Esophagus muscularis mucosa (tissue), 3 donors: ENCODE results near the gene PSEN1.

Source experiments
- POLR2A ChIP-seq: fragments of 450-650 bp; IDR thresholded peaks from one replicate; pipeline ENCODE4 v1.6.1; 2017; ENCODE audit warnings: antibody characterized with exemption, moderate library complexity, mild to moderate bottlenecking, low read depth
- POLR2AphosphoS5 ChIP-seq, 2 donors: sonication (generic); formaldehyde crosslinking; IDR thresholded peaks; one replicate each; pipeline ENCODE4 v1.6.1; 2017; ENCODE audit warnings: antibody characterized with exemption in 2 of 2
- TF ChIP-seq, protein P1 (sequence below), 3 experiments: fragments of 200-600 bp in 2 of 3; fragments of 450-650 bp in 1 of 3; sonication (generic) in 2 of 3; IDR thresholded peaks; one replicate each; pipeline ENCODE4 v1.5.1; 2017 to 2019; ENCODE audit warnings: antibody characterized with exemption in 3 of 3, mild to moderate bottlenecking in 2 of 3, moderate library complexity in 1 of 3

DNA sequence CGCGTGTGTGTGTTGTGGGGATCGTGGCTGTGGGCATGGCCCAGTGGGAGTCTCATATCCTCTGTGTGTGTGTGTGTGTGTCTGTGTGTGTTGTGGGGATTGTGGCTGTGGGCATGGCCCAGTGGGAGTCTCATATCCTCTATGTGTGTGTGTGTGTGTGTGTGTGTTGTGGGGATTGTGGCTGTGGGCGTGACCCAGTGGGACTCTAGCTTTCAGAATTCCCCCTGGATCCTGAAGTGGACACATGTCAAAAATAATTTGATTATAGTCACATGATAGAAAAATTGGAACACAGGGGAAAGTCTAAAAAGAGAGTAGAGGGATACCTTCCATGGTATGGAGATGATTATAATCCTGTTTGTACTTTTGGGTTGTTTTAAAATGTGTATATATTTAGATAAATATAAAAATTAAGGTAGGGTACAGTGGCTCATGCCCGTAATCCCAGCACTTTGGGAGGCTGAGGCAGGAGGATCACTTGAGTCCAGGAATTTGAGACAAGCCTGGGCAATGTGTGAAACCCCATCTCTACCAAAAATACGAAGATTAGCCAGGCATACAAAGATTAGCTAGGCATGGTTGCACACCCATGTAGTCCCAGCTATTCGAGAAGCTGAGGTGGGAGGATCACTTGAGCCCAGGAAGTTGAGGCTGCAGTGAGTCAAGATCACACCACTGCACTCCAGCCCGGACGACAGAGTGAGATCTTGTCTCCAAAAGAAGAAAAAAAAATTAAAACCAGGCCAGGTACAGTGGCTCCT, 112.0 kb downstream of the PSEN1 start:
- TF ChIP-seq, protein P1, sequence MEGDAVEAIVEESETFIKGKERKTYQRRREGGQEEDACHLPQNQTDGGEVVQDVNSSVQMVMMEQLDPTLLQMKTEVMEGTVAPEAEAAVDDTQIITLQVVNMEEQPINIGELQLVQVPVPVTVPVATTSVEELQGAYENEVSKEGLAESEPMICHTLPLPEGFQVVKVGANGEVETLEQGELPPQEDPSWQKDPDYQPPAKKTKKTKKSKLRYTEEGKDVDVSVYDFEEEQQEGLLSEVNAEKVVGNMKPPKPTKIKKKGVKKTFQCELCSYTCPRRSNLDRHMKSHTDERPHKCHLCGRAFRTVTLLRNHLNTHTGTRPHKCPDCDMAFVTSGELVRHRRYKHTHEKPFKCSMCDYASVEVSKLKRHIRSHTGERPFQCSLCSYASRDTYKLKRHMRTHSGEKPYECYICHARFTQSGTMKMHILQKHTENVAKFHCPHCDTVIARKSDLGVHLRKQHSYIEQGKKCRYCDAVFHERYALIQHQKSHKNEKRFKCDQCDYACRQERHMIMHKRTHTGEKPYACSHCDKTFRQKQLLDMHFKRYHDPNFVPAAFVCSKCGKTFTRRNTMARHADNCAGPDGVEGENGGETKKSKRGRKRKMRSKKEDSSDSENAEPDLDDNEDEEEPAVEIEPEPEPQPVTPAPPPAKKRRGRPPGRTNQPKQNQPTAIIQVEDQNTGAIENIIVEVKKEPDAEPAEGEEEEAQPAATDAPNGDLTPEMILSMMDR (IDR thresholded peaks at IDR 0.05): no peak
- TF ChIP-seq POLR2AphosphoS5 (IDR thresholded peaks at IDR 0.05): no peak
- TF ChIP-seq POLR2A: no peak
